Activated CD4-positive, alpha-beta T cell treated with anti-CD3 and anti-CD28 coated beads for 36 hours (primary cell): Measurements from ENCODE around the gene FGD6. TPM values are rescaled to one million over a fixed set of nuclear protein-coding genes. Genes with fewer than 3 reads are reported as not detected.
A peak's percentile ranks its signal among the peaks of the same experiment; 100 is the strongest.

Experiments
- ATAC-seq: fragments of 200-7000 bp; cut with Tn5 transposase; one replicate; pipeline ENCODE4 v1.10.0; 2021; ENCODE audit warnings: mild to moderate bottlenecking, moderate library complexity
- CTCF ChIA-PET: fragments of 350-600 bp; sonication (Branson Sonifier 250); formaldehyde crosslinking; loops from one replicate; lab custom pipeline; 2021; ENCODE audit warnings: antibody characterized with exemption; lab: Charles Lee
- POLR2A ChIA-PET: fragments of 350-600 bp; sonication (Branson Sonifier 250); formaldehyde crosslinking; loops from one replicate; lab custom pipeline; 2021; ENCODE audit warnings: antibody characterized with exemption, inconsistent platforms; lab: Charles Lee
- DNase-seq: peaks from one replicate; pipeline ENCODE4 v3.0.0-alpha.2; 2020
- H3K27ac Mint-ChIP-seq: one replicate; pipeline ENCODE4 v1.8.0; 2021; ENCODE audit warnings: mixed read lengths
- H3K27me3 Mint-ChIP-seq: one replicate; pipeline ENCODE4 v1.8.0; 2021; ENCODE audit warnings: mixed read lengths
- H3K36me3 Mint-ChIP-seq: one replicate; pipeline ENCODE4 v1.8.0; 2021; ENCODE audit warnings: low read depth, mixed read lengths
- H3K4me1 Mint-ChIP-seq: one replicate; pipeline ENCODE4 v1.8.0; 2021; ENCODE audit warnings: mixed read lengths
- H3K4me3 Mint-ChIP-seq: one replicate; pipeline ENCODE4 v1.8.0; 2021; ENCODE audit warnings: mild to moderate bottlenecking, moderate library complexity, mixed read lengths
- H3K9me3 Mint-ChIP-seq: one replicate; pipeline ENCODE4 v1.8.0; 2021; ENCODE audit warnings: low read depth, mixed read lengths
- intact Hi-C, 2 experiments: fragments of 100-400 bp; cut with DNase I in 1 of 2; cut with micrococcal nuclease in 1 of 2; formaldehyde crosslinking; loops; one replicate each; pipeline versions ENCODE4 v1.14.2 to v1.15.1; 2022 to 2024; cut with DNase I, micrococcal nuclease
- total RNA-seq, 2 experiments: library from RNA; stranded (reverse); gene quantifications; one replicate each; pipeline ENCODE4 v1.2.3, GENCODE V29; 2021

Gene FGD6
- total RNA-seq, 2 experiments from 2014 or later, result 1.1 to 1.3 TPM

DNA sequence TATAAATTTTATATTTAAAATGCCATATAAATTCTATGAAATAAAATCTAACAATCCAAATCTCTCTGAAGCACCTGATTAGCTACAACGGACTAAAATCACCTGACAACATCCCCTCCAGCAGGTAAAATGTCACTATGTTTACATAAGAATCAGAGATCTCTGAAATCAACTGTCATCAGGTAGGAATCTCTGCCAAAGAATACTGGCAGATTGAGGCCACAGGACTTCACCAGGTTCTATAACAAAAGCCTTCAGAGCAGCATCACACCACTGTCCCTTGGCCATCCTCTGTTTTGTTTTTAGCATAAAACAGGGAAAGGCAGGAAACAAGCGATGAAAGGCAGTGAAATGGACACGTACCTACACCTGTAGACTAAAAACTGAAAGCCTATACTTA is 22.1 kb downstream of the FGD6 start:
- DNase-seq (no peak), ATAC-seq (no peak)
- H3K27ac Mint-ChIP-seq, result no peak overlapping the region
- H3K27me3 Mint-ChIP-seq, result no peaks in the 10 kb centered on the region
- no peak overlapping the region for H3K4me3 Mint-ChIP-seq
- H3K4me1 Mint-ChIP-seq, result no peaks in the 10 kb centered on the region
- intact Hi-C loops, result no loop called here
- H3K9me3 Mint-ChIP-seq, result no peaks in the 10 kb centered on the region
- POLR2A ChIA-PET, result no interaction called here
- CTCF ChIA-PET, result no interaction called here
- no peaks in the 10 kb centered on the region for H3K36me3 Mint-ChIP-seq

DNA sequence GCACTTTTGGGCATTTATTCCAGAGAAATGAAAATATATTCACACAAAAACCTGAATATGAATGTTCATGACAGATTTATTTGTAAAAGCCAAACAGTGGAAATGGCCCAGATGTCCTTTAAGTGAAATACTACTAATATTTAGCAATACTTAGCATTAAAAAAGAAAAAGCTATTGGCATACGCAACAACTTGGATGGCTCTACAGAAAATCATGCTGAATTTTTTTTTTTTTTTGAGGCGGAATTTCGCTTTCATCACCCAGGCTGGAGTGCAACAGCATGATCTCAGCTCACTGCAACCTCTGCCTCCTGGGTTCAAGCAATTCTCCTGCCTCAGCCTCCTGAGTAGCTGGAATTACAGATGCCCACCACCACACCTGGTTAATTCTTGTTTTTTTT is 24.1 kb downstream of the FGD6 start:
- Mint-ChIP-seq H3K36me3 (no peaks in the 10 kb centered on the region), H3K27ac (no peak overlapping the region), H3K27me3 (no peaks in the 10 kb centered on the region), H3K9me3 (no peaks in the 10 kb centered on the region), H3K4me3 (no peak overlapping the region), H3K4me1 (no peaks in the 10 kb centered on the region)
- intact Hi-C loops, result no loop called here
- ATAC-seq (no peak), DNase-seq (no peak)
- ChIA-PET CTCF (interaction anchor here (1.0 kb wide), 1 partner anchor 61 kb away, joined by 3 read pairs; no protein-coding TSS in a partner anchor), POLR2A (no interaction called here)

DNA sequence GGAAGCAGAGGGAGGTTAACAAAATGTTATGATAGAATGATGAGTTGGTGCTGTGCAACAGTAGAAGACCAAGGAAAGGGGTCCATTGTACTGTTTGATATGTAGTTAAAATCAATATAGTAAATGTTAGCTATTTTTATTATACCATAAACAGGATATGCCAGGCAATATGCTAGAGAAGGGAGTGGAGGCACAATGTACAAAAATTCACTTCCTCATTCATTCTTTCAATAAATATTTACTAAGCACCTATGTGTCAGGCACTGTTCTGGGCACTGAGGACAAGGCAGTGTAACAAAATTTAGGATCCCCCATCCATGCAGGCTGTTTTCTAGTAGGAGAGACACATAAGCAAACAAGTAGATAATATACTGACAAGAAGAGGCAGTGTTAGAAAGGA is 25.0 kb downstream of the FGD6 start:
- H3K27ac Mint-ChIP-seq, result no peak overlapping the region
- intact Hi-C loops, result no loop called here
- no peaks in the 10 kb centered on the region for H3K27me3 Mint-ChIP-seq
- no peak overlapping the region for H3K4me3 Mint-ChIP-seq
- ChIA-PET POLR2A (no interaction called here), CTCF (interaction anchor here (1.0 kb wide), 2 partner anchors 18 to 60 kb away, joined by 3 read pairs; no protein-coding TSS in a partner anchor)
- no peaks in the 10 kb centered on the region for H3K36me3 Mint-ChIP-seq
- no peak for DNase-seq
- H3K4me1 Mint-ChIP-seq, result no peaks in the 10 kb centered on the region
- H3K9me3 Mint-ChIP-seq, result no peaks in the 10 kb centered on the region
- ATAC-seq, result no peak

DNA sequence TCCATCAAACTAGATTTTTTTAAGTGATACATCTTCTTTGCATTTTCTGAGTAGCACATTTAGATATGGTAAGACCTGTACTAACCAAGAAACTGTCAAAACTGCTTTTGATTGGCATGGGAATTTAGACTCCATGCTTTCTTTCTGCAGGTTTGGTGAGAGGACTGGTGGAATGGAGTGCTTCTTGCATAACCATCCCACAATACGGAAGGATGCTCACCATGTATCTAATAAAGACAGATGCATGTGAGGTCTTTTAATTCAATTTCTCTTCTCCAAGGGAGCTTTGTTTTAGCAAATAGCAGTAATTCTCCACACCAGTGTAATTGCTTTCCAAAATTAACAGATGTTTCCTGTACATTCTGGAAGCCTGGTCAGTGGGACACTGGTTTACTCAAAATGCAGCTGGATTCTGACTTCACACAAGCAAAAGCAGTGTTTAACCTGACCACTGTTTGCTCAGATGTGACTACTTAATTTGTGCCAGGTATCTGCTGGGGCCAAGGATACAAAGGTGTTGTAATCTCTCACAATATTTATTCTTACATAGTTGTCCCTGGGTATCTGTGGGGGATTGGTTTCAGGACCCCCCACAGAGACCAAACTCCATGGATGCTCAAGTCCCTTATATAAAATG is 26.1 kb downstream of the FGD6 start:
- H3K36me3 Mint-ChIP-seq, result no peaks in the 10 kb centered on the region
- ATAC-seq (no peak), DNase-seq (no peak)
- CTCF ChIA-PET, result interaction anchor here (0.6 to 1.1 kb wide), 3 partner anchors 9 to 248 kb away, joined by 3 read pairs; no protein-coding TSS in a partner anchor
- H3K4me1 Mint-ChIP-seq, result no peaks in the 10 kb centered on the region
- H3K4me3 Mint-ChIP-seq, result no peak overlapping the region
- intact Hi-C loops, result no loop called here
- POLR2A ChIA-PET, result no interaction called here
- no peak overlapping the region for H3K27ac Mint-ChIP-seq
- no peaks in the 10 kb centered on the region for H3K27me3 Mint-ChIP-seq
- no peaks in the 10 kb centered on the region for H3K9me3 Mint-ChIP-seq

DNA sequence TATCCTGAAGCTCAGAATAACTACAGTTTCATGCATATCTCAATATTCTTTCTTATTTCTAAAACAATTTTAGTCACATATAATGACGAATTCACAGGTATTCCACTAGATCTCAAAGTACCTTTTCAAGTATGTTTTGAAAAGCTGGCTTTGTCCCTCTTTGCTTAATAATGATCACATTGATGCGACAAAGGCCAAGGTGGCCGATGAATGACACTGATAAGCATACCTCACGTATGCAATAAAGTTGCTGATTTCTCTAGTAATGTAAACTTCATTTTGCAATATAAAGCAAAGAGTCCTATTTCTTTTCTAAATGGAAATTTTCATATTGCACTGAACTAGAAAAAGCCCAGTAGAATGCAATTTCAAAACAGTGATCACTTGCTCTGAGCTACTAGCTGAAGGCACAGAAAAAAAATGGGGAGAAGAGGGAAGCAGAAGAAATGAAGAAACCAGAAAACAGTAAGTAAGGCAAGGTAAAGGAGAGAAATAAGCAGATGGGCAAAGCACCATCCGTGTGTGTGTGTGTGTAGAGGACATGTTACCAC is 29.3 kb downstream of the FGD6 start:
- intact Hi-C loops, result no loop called here
- no peaks in the 10 kb centered on the region for H3K27me3 Mint-ChIP-seq
- POLR2A ChIA-PET, result interaction anchor here (0.8 to 1.0 kb wide), 2 partner anchors 30 to 174 kb away, joined by 3 to 8 read pairs; partner anchors contain the start of genes FGD6 and VEZT
- no peak for ATAC-seq
- no peak for DNase-seq
- peaks cover under 1% of the 10 kb centered on the region for H3K4me1 Mint-ChIP-seq
- CTCF ChIA-PET, result interaction anchor here (1.0 kb wide), 1 partner anchor 43 kb away, joined by 3 read pairs; no protein-coding TSS in a partner anchor
- H3K4me3 Mint-ChIP-seq, result no peak overlapping the region
- no peaks in the 10 kb centered on the region for H3K9me3 Mint-ChIP-seq
- no peaks in the 10 kb centered on the region for H3K36me3 Mint-ChIP-seq
- H3K27ac Mint-ChIP-seq, result no peak overlapping the region

DNA sequence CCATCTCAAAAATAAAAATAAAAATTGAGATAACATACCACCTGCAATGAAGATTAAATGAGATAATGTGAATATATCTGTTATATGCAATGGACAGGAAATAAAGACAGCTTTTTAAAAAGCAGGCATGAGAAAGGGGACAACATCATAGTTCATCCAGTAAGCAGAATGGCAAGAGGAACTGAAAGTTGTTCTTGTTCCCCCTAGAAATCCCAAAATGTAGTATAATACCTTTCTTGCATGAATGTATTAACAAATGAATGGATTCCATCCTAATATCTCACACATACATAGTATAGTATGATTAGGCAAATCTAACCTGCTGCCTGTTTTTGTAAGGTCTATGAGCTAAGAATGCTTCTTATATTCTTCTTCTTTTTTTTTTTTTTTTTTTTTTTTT is 31.4 kb downstream of the FGD6 start:
- Mint-ChIP-seq H3K27me3 (no peaks in the 10 kb centered on the region), H3K9me3 (no peaks in the 10 kb centered on the region), H3K4me1 (peaks cover 5% of the 10 kb centered on the region), H3K27ac (no peak overlapping the region), H3K36me3 (no peaks in the 10 kb centered on the region), H3K4me3 (no peak overlapping the region)
- CTCF ChIA-PET, result no interaction called here
- ATAC-seq, result no peak
- POLR2A ChIA-PET, result no interaction called here
- no peak for DNase-seq
- intact Hi-C loops, result no loop called here

DNA sequence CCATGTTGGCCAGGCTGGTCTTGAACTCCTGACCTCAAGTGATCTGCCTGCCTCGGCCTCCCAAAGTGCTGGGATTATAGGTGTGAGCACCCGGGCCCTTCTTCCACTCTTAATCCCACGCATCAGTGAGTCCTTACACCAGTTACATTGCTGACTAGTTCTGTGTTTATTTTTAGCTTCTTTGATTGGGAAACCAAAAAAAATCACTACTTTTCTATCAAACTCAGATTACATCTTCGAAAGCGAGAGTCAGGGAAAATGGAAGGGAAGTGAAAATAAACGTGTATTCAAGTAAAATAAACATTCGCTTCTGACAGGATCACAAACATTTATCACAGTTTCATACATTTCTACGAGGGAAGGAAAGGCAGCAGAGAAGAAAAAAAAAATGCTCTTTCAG is 32.2 kb downstream of the FGD6 start:
- H3K9me3 Mint-ChIP-seq, result no peaks in the 10 kb centered on the region
- peaks cover 5% of the 10 kb centered on the region for H3K4me1 Mint-ChIP-seq
- no peak overlapping the region for H3K4me3 Mint-ChIP-seq
- no peaks in the 10 kb centered on the region for H3K27me3 Mint-ChIP-seq
- ATAC-seq, result no peak
- H3K27ac Mint-ChIP-seq, result no peak overlapping the region
- no peak for DNase-seq
- intact Hi-C loops, result no loop called here
- ChIA-PET POLR2A (no interaction called here), CTCF (no interaction called here)
- no peaks in the 10 kb centered on the region for H3K36me3 Mint-ChIP-seq

DNA sequence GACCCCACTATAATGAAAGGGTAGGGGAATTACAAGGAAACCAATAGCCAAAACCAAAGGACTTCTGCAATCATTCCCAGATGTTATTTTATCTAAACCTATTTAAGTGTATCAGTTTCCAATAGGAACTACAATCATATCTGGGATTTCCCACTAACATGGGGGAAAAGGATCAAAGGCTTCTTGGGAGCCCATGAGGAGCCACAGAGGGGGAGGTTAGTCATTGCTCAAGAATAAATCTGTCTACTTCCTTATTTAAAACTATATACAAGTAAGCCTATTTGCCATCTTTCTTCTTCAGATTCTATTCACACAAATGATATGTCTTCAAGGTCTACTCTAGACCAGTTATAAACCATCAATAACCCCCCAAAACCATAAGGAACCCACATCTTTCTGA is 33.1 kb downstream of the FGD6 start:
- Mint-ChIP-seq H3K9me3 (no peaks in the 10 kb centered on the region), H3K27me3 (no peaks in the 10 kb centered on the region), H3K4me1 (peaks cover 5% of the 10 kb centered on the region), H3K36me3 (no peaks in the 10 kb centered on the region), H3K4me3 (no peak overlapping the region), H3K27ac (no peak overlapping the region)
- ATAC-seq, result no peak
- intact Hi-C loops, result no loop called here
- DNase-seq, result no peak
- ChIA-PET POLR2A (no interaction called here), CTCF (interaction anchor here (0.7 kb wide), 1 partner anchor 28 kb away, joined by 4 read pairs; no protein-coding TSS in a partner anchor)

DNA sequence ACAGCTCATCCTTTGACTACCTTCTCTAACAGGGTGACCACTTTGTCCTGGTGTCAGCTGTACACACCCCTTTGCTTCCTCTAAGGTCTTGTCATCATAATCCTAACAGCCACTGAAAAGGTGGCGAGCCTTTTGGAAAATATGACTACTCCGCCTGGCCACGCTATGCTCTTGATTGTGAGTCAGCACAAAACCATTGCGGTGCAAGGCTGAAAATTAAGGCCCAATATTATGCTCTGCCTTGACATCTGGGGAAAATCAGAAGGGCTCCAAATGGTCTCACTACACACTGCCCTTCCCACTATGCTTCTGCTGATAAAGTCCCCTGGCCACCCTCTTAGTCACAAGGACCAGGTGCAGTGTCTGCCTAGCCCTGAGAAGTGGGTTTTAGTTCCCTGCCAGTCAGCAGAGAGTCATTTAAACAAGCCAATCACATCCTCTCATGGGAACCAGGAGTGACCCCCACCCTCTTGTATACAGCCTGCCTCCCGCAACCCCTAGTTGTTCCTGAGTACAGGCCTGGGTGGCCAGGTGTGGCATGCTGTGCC is 34.3 kb downstream of the FGD6 start:
- peaks cover 5% of the 10 kb centered on the region for H3K4me1 Mint-ChIP-seq
- H3K9me3 Mint-ChIP-seq, result no peaks in the 10 kb centered on the region
- H3K4me3 Mint-ChIP-seq, result no peak overlapping the region
- peak; percentile 78 for ATAC-seq
- peak; percentile 47 for DNase-seq
- H3K36me3 Mint-ChIP-seq, result no peaks in the 10 kb centered on the region
- POLR2A ChIA-PET, result no interaction called here
- intact Hi-C loops, result no loop called here
- H3K27ac Mint-ChIP-seq, result no peak overlapping the region
- CTCF ChIA-PET, result interaction anchor here (1.5 kb wide), 1 partner anchor 8 kb away, joined by 3 read pairs; no protein-coding TSS in a partner anchor
- H3K27me3 Mint-ChIP-seq, result no peaks in the 10 kb centered on the region

DNA sequence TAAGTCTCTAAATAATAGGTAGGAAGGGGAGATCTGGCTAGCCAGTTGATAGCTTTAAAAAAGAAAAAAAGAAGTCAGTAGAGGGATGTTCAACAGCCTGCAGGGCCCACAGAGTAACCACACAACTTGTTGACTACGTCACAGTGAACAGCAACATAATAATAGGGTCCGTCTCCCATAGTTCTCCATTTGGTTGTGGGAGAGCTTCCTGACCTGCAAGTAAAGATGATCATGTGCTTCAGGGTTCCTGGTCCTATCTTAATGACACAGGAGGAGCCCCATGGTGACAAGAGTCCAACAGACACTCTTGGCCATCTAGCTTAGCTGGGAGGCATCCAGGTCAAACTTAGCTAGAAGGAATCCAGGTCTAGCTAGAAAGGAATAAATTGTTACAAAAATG is 36.2 kb downstream of the FGD6 start:
- H3K27ac Mint-ChIP-seq, result no peak overlapping the region
- H3K4me3 Mint-ChIP-seq, result no peak overlapping the region
- H3K4me1 Mint-ChIP-seq, result peaks cover 5% of the 10 kb centered on the region
- H3K27me3 Mint-ChIP-seq, result no peaks in the 10 kb centered on the region
- ChIA-PET POLR2A (no interaction called here), CTCF (interaction anchor here (1.2 kb wide), 1 partner anchor 11 kb away, joined by 3 read pairs; no protein-coding TSS in a partner anchor)
- no peaks in the 10 kb centered on the region for H3K36me3 Mint-ChIP-seq
- H3K9me3 Mint-ChIP-seq, result no peaks in the 10 kb centered on the region
- intact Hi-C loops, result no loop called here
- DNase-seq, result no peak
- ATAC-seq, result no peak

DNA sequence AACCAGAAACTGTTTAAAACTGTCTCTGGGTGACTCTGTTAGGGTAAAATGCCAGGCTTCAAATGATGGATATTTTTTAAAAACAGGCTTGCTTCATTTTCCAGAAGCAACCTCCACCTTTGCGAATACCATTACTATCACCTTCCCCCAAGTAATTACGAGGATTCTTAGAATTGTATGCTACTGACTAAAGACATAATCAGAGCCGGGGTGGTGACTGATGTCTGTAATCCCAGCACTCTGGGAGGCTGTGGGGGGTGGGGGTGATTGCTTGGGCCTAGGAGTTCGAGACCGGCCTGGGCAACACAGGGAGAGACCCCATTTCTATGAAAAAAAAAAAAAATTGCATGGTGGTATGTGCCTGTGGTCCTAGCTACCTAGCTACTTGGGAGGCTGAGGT is 38.3 kb downstream of the FGD6 start:
- Mint-ChIP-seq H3K9me3 (no peaks in the 10 kb centered on the region), H3K27me3 (no peaks in the 10 kb centered on the region), H3K4me1 (peaks cover 5% of the 10 kb centered on the region), H3K4me3 (no peak overlapping the region), H3K27ac (no peak overlapping the region), H3K36me3 (no peaks in the 10 kb centered on the region)
- intact Hi-C loops, result no loop called here
- CTCF ChIA-PET, result no interaction called here
- POLR2A ChIA-PET, result interaction anchor here (0.7 kb wide), 1 partner anchor 228 kb away, joined by 3 read pairs; no protein-coding TSS in a partner anchor
- ATAC-seq (no peak), DNase-seq (no peak)

DNA sequence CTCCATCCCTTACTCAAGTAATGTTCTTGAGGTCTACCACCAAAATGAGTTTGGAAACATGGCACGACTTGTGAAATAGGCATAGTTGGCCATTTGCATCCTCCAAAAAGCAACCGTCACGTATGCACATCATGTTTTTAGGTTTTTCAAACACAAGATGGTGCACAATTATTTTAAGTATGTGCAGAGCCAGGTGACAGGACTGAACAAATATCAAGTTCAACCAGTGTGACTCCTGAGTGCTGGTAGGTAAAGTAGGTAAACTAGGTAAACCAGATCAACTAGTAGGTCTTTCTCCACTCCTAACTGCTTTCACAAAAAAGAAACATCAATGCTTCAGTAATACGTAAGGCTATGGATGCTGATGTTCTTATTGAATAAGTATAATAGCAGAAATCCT is 39.1 kb downstream of the FGD6 start:
- ChIA-PET CTCF (no interaction called here), POLR2A (no interaction called here)
- Mint-ChIP-seq H3K36me3 (no peaks in the 10 kb centered on the region), H3K27ac (no peak overlapping the region), H3K27me3 (no peaks in the 10 kb centered on the region), H3K4me3 (no peak overlapping the region), H3K9me3 (no peaks in the 10 kb centered on the region), H3K4me1 (peaks cover 5% of the 10 kb centered on the region)
- intact Hi-C loops, result no loop called here
- ATAC-seq (no peak), DNase-seq (no peak)
